8988T (cell line): Measurements from ENCODE around the gene IQGAP2.

Source experiments
- DNase-seq: peaks from one replicate; pipeline ENCODE4 v3.0.0; 2011

The IQGAP2 gene

DNA sequence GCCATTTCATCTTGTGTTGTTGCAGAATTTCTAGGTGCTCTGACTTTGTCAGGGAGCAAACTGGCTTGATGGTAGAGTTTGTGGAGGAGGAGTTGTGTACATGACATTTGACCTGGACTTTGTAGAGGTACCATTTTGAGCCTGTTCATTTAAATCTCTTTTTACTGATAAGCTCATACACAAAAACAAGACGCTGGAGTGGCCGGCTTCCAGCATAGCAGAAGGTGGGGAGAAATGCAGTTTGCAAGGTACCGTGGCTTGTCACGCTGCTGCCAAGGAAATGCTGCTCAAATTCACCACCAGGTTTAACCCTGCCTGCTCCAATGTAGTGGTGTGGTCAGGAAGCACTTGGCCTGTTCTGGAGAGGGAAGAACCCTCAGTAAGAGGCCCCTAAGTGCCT is 18.9 kb upstream of the IQGAP2 start:
- DNase-seq = no peak

DNA sequence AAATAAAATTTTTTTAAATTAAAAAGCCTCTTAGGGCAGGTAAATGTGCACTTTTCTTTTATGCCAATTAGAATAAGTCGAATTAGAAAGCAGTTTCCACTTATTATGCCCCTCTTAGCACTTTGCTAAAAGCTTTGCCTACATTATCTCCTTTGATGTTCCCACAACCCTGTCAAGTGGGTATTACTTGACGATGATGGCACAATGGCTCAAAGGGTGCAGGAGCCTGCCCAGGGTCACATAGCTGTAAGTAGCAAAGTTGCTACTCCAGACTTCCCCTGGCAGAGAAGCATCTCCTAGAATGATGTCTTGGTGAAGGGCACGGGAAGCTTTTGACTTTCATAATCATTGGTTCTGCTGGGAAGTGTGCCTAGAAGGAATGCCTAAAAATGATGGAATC is 18.4 kb upstream of the IQGAP2 start:
- DNase-seq = no peak

DNA sequence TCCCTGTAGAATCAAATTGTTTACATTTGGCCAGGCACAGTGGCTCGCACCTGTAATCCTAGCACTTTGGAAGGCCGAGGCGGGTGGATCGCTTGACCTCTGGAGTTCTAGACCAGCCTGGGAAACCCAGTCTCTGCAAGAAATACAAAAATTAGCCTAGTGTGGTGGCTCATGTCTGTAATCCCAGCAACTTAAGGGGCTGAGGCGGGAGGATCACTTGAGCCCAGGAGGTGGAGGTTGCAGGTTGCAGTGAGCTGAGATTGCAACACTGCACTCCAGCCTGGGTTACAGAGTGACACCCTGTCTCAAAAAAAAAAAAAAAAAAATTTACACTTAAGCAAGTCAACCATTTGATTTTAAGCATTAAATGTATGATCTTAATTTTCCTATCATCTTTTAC is 17.5 kb upstream of the IQGAP2 start:
- DNase-seq = no peak

DNA sequence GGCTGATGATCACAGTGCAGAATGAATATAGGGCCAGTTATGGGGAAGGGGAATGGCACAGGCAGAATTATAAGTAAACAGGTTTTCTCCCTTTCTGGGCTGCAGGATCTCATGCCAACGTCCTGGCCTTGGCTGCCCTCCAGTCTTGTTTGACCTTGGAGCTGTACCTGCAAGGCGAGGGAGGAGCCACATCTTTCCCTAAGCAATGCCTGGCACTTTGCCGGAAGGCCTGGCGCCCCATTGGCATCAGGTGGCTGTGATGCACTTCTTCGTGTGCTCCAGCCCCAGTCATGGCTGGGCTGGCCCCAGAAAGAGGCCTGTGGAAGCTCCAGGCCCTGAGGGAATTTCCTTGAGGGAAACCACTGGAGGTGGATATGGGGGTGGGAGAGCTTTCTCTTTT is 16.7 kb upstream of the IQGAP2 start:
- DNase-seq = no peak

DNA sequence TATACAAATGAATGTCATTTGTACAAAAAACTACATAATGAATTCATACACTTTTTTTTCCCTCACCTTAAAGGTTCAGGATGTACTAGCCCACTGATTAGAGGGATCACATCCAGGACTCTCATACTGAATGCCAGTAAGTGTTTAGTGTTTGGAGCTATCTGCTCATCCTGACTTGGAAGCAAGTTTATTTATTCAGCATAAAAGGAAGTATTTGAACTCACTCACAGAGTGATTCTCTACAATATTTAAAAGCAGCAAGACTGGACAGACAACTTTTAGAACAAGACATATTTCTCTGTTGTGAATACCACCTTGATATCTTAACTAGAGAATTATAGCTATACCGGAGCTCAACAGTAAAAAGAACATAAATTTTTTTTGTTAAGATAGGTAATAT is 14.8 kb upstream of the IQGAP2 start:
- DNase-seq = no peak

DNA sequence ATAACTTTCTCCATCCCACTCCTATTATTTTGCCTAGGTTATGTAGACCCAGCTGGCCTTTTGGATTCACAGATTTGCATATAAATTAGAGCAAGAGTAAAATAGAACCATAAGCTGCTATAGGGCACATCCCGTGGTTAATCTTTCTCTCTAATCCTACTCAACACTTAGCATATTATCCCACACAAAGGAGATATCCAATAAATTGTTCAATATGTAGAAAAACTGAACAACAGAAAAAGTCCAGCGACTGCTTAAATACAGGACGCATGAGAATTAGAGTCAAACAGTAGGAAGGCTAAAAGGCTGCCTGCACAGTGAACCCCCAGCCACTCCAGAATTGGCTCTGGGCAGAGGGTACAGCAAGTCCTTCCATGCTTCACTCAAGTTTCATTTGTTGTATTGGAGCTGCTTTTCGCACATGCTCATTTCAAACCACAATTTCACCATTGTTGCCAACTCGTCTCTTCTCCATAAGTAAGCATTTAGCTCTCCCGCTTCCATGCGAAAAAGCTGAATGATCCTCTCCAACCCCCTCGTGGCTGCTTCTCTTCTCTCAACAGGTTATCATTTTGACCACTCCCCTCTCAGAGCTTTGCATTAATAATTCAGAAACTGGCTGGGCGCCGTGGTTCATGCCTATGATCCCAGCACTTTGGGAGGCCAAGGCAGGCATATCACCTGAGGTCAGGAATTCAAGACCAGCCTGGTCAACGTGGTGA is 14.1 kb upstream of the IQGAP2 start:
- no peak for DNase-seq

DNA sequence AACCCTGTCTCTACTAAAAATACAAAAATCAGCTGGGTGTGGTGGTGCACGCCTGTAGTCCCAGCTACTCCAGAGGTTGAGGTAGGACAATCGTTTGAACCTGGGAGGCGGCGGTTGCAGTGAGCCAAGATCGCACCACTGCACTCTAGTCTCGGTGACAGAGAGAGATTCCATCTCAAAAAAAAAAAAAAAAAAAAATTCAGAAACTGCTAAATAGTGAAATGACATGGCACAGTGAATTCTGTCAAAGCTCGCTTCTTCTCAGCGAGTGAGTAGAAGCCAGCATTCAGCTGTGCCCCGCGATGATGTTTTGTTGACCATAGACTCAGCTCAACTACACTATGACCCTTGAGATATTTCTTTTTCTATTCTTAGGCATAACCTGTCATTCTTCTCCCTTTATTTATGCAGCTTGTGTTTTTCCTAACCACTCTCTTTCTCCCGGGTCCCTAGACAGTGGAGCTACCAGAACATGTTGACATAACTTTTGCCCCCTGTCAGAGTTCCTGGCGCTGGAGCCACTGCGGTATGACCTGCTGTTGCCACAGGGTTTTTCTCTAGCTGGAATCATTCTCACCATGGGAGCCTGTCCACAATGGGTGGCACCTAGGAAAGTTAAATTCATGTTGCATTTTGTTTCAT is 13.5 kb upstream of the IQGAP2 start:
- no peak for DNase-seq

DNA sequence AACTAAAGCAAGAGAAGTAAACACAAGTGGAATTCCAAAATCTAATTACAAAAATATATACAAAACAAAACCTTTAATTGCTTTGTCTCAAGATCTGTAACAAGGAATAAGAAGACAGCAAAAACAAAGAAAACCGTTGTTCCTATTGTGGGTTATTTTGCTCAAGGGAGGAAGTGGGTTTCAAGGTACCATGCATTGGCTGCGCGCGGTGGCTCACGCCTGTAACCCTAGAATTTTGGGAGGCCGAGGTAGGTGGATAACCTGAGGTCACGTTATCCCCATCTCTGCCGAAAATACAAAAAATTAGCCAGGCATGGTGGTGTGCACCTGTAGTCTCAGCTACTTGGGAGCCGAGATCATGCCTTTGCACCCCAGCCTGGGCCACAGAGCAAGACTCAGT is 12.1 kb upstream of the IQGAP2 start:
- no peak for DNase-seq

DNA sequence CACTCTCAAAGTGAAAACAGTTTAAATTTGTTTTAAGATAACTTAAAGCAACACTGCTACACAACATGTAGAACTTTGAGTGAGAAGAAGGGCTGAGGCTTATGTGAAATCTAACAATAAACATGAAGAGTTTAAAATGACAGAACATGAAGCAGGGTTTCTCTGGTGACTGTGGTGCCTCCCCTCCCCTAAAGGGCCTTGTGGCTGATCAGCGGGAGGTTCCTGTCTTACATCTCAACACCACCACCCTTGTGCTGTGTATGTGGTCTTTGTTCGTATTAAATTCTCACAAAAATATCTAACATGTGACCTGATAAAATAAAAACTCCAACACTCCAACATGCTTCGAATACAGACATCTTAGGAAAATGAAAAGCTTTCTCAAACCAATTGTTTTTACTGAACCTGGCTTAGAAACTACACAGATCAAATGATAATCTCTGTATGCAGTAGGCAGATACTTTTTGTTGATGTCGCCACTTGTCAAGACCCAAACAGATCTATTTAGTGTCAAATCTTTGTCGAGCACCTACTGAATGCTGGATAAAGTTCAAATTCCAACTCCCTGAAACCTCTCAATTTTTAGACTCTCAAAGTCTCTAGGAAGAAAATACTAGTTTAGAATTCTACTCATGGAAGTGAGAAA is 9.9 kb upstream of the IQGAP2 start:
- no peak for DNase-seq

DNA sequence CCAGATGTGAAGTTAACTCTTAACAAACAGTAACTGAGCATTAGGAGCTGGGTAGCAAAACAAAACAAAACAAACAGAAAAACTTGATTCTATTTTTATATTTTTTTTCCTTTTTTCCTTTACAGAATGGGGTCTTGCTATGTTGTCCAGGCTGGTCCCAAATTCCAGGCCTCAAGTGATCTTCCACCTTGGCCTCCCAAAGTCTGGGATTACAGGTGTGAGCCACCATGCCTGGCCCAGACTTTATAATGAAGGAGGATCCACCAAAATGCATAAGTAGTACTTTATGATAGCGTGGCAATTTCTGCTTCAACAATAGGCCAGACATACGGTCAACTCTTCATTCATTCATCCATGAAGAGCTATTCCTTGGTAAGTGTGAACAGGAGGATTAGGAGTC is 5.9 kb upstream of the IQGAP2 start:
- no peak for DNase-seq

DNA sequence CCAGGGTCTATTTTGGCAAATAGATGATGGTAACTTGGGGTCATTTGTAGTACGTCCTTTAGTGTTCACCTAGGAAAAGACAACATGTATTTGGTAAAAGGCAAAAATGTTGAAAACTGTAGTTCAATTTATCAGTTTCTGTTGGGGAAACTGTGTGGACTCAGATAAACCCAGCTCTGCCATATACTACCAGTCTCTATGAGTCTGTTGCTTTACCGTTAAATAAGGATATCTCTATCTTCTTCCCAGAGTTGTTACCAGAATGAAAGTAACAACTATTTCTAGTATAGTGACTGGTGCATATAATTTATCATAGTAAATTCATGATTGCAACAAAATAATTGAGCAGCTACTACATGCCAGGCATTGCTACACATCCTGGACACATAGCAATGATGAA is 3.8 kb upstream of the IQGAP2 start:
- no peak for DNase-seq

DNA sequence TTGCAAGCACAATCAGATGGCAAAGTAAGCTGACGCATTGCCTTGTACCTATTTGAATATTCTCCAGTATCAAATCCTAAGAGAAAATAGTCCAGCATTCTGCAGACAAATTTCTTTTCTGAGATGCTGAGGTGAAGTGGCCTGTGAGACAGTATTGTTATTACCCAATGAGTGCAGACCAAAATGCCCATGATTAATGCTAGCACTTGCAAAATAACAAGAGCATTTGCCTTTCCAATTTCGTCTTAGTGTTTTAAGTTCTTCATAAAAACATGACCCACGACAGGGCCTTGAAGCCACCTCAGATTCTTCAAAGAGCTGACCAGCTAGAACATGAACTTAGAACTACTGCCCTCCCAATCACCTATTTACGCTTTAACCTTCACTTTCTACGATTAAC is 2.6 kb upstream of the IQGAP2 start:
- no peak for DNase-seq

DNA sequence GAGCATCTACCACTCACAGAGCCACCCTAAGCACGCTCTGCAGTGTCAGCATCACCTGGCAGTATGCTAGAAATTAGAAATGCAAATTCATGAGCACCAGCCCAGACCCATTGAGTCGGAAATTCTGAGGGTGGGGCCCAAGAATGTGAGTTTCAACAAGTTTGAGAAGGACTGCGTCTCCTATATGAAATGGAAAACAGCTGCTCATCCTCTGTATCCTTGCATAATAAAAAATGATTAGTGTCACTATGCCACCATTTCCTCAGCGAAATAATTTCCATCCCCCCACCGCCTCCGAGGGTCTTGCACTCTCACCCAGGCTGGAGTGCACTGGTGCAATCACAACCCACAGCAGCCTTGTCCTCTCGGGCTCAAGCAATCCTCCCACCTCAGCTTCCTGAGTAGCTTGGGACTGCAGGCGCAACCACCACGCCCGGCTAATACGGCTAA is 1.3 kb upstream of the IQGAP2 start:
- DNase-seq = no peak

DNA sequence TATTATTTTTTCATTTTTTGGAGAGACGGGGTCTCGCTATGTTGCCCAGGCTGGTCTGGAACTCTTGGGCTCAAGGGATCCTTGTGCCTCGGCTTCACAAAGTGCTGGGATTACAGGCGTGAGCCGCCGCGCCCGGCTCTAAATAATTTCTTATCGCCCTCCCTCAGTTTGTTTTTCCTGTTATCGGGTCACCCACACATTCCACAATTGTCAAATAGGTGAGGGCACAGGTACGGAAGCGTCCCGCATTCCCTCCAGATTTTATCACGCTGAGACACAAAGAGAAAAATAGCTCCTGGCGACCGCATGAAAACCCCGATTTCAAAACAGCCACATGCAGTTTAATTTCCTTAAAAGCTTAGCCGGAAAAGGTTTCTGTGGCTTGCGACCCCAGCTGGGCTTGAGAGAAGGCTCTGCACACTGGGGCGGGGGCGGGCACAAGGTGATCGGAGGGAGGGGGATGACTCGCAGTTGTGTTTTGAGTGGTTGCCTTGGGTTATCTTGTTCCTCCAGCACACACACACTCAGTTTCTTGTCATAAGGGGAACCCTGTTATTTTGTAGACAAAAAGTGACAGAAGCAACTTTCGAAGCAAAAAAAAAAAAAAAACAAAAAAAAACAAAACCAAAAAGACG is 717 bp upstream of the IQGAP2 start:
- peak; percentile 23 for DNase-seq

DNA sequence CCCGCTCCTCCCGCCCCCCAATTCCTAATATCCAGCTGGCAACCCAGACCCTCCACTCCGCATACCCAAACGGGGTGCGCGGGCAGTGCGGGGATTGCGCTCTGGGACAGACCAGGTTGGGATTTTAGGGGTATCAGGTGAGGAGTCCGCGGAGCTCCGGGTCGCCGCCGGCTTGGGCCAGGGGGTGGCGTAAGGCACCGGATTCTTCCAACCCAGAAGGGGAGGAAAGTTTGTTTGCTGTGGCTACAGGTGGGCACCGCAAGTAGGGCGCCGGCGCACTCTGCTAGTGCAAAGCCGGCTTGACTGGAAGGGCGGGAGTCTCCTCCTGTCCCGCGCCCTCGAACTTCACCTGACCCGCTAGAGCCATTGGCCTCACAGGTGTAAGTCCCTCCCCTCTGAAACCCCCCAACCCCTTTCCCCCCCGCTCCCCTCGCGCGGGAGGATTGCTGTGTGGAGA is 709 bp downstream of the IQGAP2 start:
- DNase-seq = peak; percentile 42

DNA sequence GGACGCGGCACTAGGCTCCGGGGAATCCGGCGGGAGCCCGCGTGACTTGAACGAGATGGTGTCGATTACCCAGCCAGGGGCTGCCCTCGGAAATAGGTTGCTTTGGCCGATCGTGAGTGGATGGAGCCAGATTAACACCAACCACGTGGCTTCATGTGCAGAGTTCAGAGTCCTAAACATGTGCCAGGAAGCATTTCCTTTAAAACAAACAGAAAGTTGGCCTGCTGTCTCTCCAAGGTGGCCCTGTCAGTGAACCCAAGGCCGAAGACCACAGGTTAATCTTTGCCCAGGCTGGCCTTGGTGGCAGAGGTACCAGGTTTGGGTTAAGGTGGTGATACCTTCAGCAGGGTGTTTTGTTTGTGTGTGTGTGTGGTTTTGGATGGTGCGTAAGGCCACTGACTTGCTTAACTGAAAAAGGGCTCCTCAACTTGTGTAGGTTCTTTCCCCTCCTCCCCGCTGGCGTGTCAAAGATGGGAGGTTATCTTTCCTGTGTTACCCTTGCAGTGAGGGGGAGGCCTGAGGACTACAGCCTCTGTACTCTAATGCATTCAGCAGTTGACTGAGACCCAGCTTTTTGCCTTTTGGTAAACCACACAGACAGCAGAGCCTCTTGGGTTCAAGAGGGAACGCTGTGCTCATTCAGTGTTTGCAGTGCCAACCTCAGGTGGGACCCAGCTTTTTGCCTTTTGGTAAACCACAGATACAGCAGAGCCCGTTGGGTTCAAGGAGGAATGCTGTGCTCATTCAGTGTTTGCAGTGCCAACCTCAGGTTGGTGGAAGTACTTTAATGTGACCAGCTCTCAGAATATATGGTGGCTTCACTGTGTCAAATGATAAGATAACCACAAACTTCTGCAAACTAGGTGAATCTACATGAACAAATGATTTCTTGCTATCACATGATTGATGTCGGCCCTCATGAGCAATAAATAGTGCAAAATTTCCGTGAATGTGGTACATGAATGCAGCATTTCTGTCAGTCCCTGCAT is 1.4 kb downstream of the IQGAP2 start:
- DNase-seq = no peak

DNA sequence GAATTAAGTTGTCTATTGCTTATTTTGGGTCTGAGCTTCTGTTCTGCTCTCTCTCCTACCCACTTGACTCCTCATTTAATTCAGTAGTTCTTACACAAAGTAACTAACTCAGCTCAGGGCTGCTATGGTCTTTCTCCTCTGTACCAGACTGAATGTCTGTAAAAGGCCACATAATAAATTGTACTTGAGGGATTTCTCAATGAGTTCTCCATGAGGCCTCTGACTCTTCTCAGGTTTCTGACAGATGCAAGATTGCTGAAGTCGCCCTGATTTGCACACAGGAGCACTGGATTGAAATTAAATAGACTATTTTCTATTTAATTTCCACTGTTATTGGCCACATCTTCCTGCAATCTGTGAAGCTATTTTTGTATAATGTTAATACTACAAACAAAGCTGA is 2.9 kb downstream of the IQGAP2 start:
- DNase-seq = no peak

DNA sequence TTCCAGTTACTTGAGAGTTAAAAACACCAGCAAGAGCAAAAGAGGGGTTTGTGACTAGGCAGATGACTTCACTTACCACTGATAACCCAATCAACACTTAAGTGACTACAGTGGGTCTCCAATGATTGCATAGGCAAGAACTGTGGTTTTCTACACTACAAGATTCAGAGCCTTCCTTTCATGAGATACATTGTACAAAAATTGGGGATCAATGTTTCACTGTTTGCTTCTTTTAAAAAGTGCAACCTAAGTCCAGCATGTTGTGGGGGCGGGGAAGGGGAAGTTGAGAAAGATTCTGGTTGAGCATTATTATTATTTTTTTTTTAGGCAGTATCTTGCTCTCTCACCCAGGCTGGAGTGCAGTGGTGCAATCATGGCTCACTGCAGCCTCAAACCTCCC is 3.6 kb downstream of the IQGAP2 start:
- DNase-seq = no peak

DNA sequence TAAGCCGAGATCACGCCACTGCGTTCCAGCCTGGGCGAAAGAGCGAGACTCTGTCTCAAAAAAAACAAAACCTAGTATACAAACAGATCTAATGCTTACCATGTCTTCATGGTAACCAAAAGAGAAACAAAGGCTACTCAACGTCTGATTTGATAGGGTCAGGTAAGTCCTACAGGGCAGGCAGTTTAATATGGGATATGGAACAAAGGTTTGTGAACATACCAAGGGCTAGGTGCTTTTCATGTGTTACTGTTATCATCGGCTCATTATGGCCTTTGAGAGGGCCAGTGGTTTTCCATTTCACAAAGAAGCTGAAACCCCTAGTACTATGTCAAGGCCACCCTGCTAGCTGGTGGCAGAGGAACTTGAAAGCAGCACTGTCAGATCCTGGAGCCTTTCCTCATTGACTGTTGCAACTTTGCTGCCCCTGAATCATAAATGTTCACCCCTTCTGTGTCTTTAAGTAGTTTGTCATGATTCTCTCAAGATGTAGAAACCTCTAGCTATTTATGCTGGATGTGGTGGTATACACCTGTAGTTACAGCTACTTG is 5.1 kb downstream of the IQGAP2 start:
- no peak for DNase-seq

DNA sequence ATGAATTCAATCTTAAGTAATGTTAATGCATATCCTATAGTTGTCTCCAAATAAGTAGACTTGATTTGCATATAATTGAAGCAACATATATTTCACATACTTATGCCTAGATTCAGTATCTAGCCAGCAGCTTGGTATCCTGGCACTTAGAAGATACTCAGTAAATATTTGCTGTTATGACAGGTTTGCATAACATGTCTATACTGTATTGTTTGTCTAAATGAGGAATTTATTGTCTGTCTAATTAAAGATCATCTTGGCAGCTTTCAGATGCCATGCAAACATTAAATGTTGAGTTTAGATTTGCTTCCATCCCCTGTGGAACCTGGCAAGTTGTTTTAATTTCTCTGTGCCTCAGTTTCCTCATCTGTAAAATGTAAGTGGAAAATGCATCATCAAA is 9.4 kb downstream of the IQGAP2 start:
- no peak for DNase-seq

DNA sequence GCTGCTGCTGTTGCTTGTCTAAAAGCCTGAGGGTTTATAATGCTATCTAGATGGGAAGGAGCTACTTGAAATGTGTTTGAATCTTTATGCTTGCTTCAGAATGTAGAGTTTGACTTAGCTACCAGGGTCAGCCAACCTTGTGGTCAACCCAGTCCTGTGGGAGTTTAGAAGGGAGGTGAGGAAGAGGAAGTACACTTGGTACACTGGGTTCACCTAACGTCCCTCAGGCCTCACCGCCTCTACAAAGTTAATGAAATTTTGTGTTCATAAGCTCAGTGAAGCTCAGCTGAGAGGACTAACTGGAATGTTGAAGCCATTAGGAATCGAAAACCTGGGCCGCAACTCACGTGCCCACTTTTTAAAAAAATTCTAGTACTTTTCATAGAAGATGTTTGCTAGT is 10.7 kb downstream of the IQGAP2 start:
- no peak for DNase-seq

DNA sequence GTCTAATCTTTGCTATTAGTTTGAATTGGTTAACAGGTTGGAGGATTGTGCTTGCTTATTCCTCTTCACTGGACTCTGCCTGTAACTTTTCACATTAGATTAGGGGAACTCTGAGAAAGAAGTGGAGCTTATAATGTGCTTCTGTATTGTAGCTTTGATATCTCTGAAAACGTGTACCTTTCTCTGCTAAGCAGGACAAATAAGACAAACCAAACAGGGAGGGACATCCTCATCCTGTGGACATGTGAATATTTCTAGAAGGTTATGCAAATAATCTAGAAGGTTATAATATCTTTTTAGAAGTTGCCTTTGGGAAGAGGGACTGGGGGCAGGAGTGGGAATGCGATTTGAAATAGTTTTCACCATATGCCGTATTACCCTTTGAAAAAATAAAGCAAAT is 11.7 kb downstream of the IQGAP2 start:
- DNase-seq = no peak
